Panc1 (cell line): ENCODE data around the gene TXNRD1. TPM values are rescaled to one million over a fixed set of nuclear protein-coding genes. Genes with fewer than 3 reads are reported as not detected.

Source experiments
- ATAC-seq: fragments of 200-7000 bp; cut with Tn5 transposase; 2 replicates; pipeline ENCODE4 v1.9.1; 2020; ENCODE audit warnings: mild to moderate bottlenecking, moderate library complexity
- BruUV-seq: library from RNA; stranded (reverse); fragments of 400-500 nt; replicated peaks from 2 replicates; lab custom pipeline; 2021; lab: Mats Ljungman, UMichigan
- CTCF ChIA-PET: fragments of 300-600 bp; sonication (Branson Sonifier 250); formaldehyde crosslinking; loops from one replicate; lab custom pipeline; 2022; ENCODE audit warnings: antibody characterized with exemption; lab: Charles Lee
- POLR2A ChIA-PET: fragments of 300-600 bp; sonication (Branson Sonifier 250); formaldehyde crosslinking; loops from one replicate; lab custom pipeline; 2022; ENCODE audit warnings: antibody characterized with exemption; lab: Charles Lee
- DNase-seq: peaks from one replicate; pipeline ENCODE4 v3.0.0-alpha.2; 2010; ENCODE audit warnings: low read depth, low spot score
- H3K27ac ChIP-seq: 2 replicates; pipeline ENCODE4 v1.5.1; 2011; ENCODE audit warnings: mild to moderate bottlenecking, low read length, inconsistent platforms
- H3K27me3 ChIP-seq: fragments of 200-500 bp; sonication (Bioruptor generic); 2 replicates; pipeline ENCODE4 v1.6.0; 2014; ENCODE audit warnings: low read length, inconsistent platforms; ENCODE audit not compliant: control insufficient read depth, insufficient read depth
- H3K36me3 ChIP-seq: fragments of 200-500 bp; sonication (Bioruptor generic); 2 replicates; pipeline ENCODE4 v1.5.1; 2014; ENCODE audit warnings: inconsistent platforms, mild to moderate bottlenecking, low read length, moderate library complexity; ENCODE audit not compliant: control insufficient read depth, insufficient read depth
- H3K4me1 ChIP-seq: 2 replicates; pipeline ENCODE4 v1.5.1; 2011; ENCODE audit warnings: inconsistent platforms, mild to moderate bottlenecking, low read length, moderate library complexity; ENCODE audit not compliant: control insufficient read depth, insufficient read depth
- H3K4me3 ChIP-seq, 2 experiments: 2 replicates each; pipeline ENCODE4 v1.5.1; 2011 to 2012; ENCODE audit warnings: low read depth in 2 of 2, low read length in 2 of 2, mild to moderate bottlenecking in 2 of 2, inconsistent platforms in 1 of 2, moderate library complexity in 1 of 2
- H3K9me3 ChIP-seq: fragments of 200-500 bp; sonication (Bioruptor generic); 2 replicates; pipeline ENCODE4 v1.5.1; 2014; ENCODE audit warnings: low read depth, mild to moderate bottlenecking, inconsistent platforms, low read length, moderate library complexity; ENCODE audit not compliant: control insufficient read depth, insufficient read depth
- CTCF ChIP-seq: fragments of 450-650 bp; IDR thresholded peaks from 2 replicates; pipeline ENCODE4 v1.5.1; 2017; ENCODE audit warnings: mild to moderate bottlenecking
- POLR2AphosphoS5 ChIP-seq: IDR thresholded peaks from 2 replicates; pipeline ENCODE4 v1.6.1; 2012; ENCODE audit warnings: mild to moderate bottlenecking, low read depth, low read length, moderate library complexity
- REST ChIP-seq, 2 experiments: IDR thresholded peaks; 2 replicates each; pipeline ENCODE4 v1.6.1; 2011 to 2012; ENCODE audit warnings: low read depth in 2 of 2, control low read depth in 1 of 2, low read length in 1 of 2, mild to moderate bottlenecking in 1 of 2, moderate library complexity in 1 of 2; ENCODE audit not compliant: insufficient read depth in 1 of 2
- TCF7L2 ChIP-seq: IDR thresholded peaks from 2 replicates; pipeline ENCODE4 v1.6.1; 2011; ENCODE audit warnings: mild to moderate bottlenecking, low read depth, low read length, inconsistent platforms
- in situ Hi-C: cut with HindIII; loops from 2 replicates; pipeline ENCODE4 v1.10.0; 2016; ENCODE audit warnings: low sequenced_read_pairs, low pct_unique_long_range_greater_than_20kb
- intact Hi-C: fragments of 100-400 bp; cut with micrococcal nuclease; formaldehyde crosslinking; loops from one replicate; pipeline ENCODE4 v1.10.0; 2022; ENCODE audit not compliant: unreplicated experiment
- total RNA-seq: library from RNA; stranded (reverse); gene quantifications from one replicate; pipeline ENCODE4 v1.2.1, GENCODE V29; 2021; ENCODE audit not compliant: unreplicated experiment

TXNRD1 gene
- total RNA-seq, 1 experiment from 2014 or later = 348 TPM

- ChIA-PET CTCF (no interaction called here), POLR2A (no interaction called here)
- BruUV-seq = no TSS peak
- Histone ChIP-seq H3K36me3 (no peaks in the 10 kb centered on the region), H3K27ac (peak overlapping the region; percentile 39), H3K27me3 (no peaks in the 10 kb centered on the region), H3K9me3 (no peaks in the 10 kb centered on the region), H3K4me1 (0 out of 2 replicates have a peak, but pooled peaks cover under 1% of the 10 kb centered on the region), H3K4me3 (no peak overlapping the region)
- intact Hi-C loops = no loop called here
- ATAC-seq (no peak), DNase-seq (no peak)
- TF ChIP-seq CTCF = no peak
- in situ Hi-C loops = no loop called here
These were observed 8.0 kb upstream of the TXNRD1 start for GRCh38 chr12:104207416-104208205.

- ATAC-seq (no peak), DNase-seq (no peak)
These were observed 3.1 kb upstream of the TXNRD1 start for GRCh38 chr12:104212516-104212915.

More at GRCh38 chr12:104212516-104212915, 3.1 kb upstream of the TXNRD1 start:
- no peaks in the 10 kb centered on the region for H3K9me3 ChIP-seq
- no peak overlapping the region for H3K4me3 ChIP-seq
- H3K36me3 ChIP-seq = no peaks in the 10 kb centered on the region
- no peaks in the 10 kb centered on the region for H3K27me3 ChIP-seq
- ChIA-PET POLR2A (interaction anchor here (0.7 kb wide), 2 partner anchors 78 to 1934 kb away, joined by 3 to 4 read pairs; no protein-coding TSS in a partner anchor), CTCF (interaction anchor here (0.7 kb wide), 2 partner anchors 8 to 635 kb away, joined by 4 to 5 read pairs; no protein-coding TSS in a partner anchor)
- BruUV-seq = no TSS peak
- TF ChIP-seq TCF7L2 (no peak), CTCF (no peak), REST (IDR thresholded peaks at IDR 0.05; ENCODE audit: insufficient read depth in 1 of 2, low read depth in 2 of 2, low read length in 1 of 2) (no peak), POLR2AphosphoS5 (no peak)
- intact Hi-C loops (no loop called here), in situ Hi-C loops (no loop called here)
- H3K27ac ChIP-seq = peak overlapping the region; percentile 51
- peaks cover 25% of the 10 kb centered on the region for H3K4me1 ChIP-seq
